NT2/D1 (cell line): ENCODE measurements around the gene ASMT.

Experiments
- SUZ12 ChIP-seq: IDR thresholded peaks from 2 replicates; pipeline ENCODE4 v1.6.1; 2011; ENCODE audit not compliant: insufficient read length, insufficient read depth; ENCODE audit errors: extremely low read depth
- YY1 ChIP-seq: IDR thresholded peaks from 2 replicates; pipeline ENCODE4 v1.6.1; 2011; ENCODE audit not compliant: insufficient read length, insufficient read depth
- ZNF274 ChIP-seq: IDR thresholded peaks from 2 replicates; pipeline ENCODE4 v1.6.1; 2011; ENCODE audit warnings: mild to moderate bottlenecking, low read depth, low read length

DNA sequence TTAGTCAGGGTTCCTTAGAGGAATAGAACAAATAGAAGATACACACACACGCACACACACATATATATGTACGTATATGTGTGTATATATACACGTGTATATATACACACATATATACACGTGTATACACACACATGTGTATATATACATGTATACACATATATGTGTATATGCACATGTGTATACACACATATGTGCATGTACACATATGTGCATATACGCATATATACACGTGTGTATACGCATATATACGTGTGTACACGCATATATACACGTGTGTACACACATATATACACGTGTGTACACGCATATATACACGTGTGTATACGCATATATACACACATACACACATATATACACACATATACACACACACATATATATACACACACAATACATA, 41.5 kb downstream of the ASMT start:
- no peak for TF ChIP-seq SUZ12
- no peak for TF ChIP-seq ZNF274
- no peak for TF ChIP-seq YY1
